NB4 (cell line): ENCODE measurements around the gene GGCX.

Experiments
- POLR2A ChIP-seq: IDR thresholded peaks from 2 replicates; pipeline ENCODE4 v1.6.1; 2011; ENCODE audit warnings: mild to moderate bottlenecking; ENCODE audit not compliant: insufficient read length; ENCODE audit errors: extremely low read depth
- TF ChIP-seq, protein P1 (sequence below): IDR thresholded peaks from one replicate; pipeline ENCODE4 v1.5.1; 2012; ENCODE audit warnings: low read depth, low read length
- TF ChIP-seq, protein P2 (sequence below): IDR thresholded peaks from 2 replicates; pipeline ENCODE4 v1.6.1; 2011; ENCODE audit warnings: low read depth, low read length

DNA sequence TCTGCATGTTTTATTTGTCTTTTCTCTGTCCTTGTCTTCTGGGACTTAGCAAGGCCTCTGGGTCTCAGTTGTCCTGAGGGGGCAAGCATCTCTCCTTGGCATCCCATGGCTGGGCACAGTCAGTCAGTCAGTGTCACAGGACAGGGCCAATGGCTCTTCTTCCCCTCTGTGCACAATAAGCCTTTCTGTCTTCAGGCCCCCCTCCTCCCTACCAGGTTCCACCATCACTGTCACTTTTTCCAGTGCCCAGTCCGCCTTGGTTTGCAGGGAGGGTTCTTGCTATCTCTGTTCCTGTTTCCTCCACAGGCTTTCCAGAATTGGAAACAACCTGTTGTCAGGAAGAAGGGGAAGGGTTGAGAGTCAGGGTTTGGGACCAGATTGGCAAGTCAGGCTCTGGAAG is 21.2 kb upstream of the GGCX start:
- no peak for TF ChIP-seq POLR2A
- TF ChIP-seq, protein P1, sequence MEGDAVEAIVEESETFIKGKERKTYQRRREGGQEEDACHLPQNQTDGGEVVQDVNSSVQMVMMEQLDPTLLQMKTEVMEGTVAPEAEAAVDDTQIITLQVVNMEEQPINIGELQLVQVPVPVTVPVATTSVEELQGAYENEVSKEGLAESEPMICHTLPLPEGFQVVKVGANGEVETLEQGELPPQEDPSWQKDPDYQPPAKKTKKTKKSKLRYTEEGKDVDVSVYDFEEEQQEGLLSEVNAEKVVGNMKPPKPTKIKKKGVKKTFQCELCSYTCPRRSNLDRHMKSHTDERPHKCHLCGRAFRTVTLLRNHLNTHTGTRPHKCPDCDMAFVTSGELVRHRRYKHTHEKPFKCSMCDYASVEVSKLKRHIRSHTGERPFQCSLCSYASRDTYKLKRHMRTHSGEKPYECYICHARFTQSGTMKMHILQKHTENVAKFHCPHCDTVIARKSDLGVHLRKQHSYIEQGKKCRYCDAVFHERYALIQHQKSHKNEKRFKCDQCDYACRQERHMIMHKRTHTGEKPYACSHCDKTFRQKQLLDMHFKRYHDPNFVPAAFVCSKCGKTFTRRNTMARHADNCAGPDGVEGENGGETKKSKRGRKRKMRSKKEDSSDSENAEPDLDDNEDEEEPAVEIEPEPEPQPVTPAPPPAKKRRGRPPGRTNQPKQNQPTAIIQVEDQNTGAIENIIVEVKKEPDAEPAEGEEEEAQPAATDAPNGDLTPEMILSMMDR, result no peak
- TF ChIP-seq, protein P2, sequence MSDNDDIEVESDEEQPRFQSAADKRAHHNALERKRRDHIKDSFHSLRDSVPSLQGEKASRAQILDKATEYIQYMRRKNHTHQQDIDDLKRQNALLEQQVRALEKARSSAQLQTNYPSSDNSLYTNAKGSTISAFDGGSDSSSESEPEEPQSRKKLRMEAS, result no peak
